ENCODE results near the gene DGKZ. TPM values are rescaled to one million over a fixed set of nuclear protein-coding genes. Genes with fewer than 3 reads are reported as not detected.

DGKZ gene
- total and polyA plus RNA-seq, 2 donors (not counting 3 experiments of a cell fraction or from before 2014, with no cell fraction given) = 88.8 to 127 TPM

DNA sequence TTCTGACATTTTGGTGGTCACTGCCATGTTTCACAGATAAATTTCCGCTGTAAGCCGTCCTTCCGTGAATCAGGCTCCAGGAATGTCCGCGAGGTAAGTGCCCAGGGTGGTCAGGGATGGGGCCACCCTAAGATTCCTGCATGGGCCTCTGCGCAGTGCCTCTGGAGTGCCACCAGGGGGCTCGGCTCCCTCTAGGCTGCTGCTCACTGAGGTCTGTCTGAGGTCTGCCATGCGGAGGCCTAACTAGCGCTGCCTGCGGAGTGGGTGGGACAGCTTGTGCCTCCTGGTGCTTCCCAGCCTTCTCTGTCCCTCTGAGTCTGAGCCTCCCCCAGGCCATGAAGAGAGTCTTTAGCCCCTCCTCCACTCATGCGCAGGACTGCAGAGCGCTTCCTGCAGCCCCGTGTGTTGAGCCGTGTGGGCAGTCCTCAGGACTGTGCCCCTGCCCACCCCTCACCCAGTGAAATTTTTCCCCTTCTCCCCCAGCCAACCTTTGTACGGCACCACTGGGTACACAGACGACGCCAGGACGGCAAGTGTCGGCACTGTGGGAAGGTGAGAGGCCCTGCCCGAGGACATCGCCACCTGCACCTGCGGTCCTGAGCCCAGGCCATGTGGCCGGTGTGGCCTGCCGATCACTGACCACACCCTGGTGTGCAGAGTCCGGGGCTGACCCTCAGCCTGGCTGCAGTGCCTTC is 22.3 kb downstream of the DGKZ start:
- no peak overlapping the region for H3K4me2 ChIP-seq (ENCODE audit: insufficient read depth, low read length)
- no peaks in the 10 kb centered on the region for H3K4me1 ChIP-seq (ENCODE audit: control insufficient read depth, extremely low read depth, insufficient read depth, low read length)
- BruUV-seq (replicated peaks) = no TSS peak
- DNase-seq (ENCODE audit: low read depth, low spot score) (peak; percentile 49), FAIRE-seq (peak; percentile 94)
- no peaks in the 10 kb centered on the region for H3K9me3 ChIP-seq (replicated peaks; ENCODE audit: control insufficient read depth, insufficient read depth, low read length)
- H3K36me3 ChIP-seq (ENCODE audit: control insufficient read depth in 2 of 2, extremely low read depth in 1 of 2, insufficient read depth in 2 of 2, low read length in 2 of 2) = peaks cover 0 to 22% of the 10 kb centered on the region in 2 experiments
- CTCF ChIA-PET = interaction anchor here (1.2 to 11.6 kb wide), 7 partner anchors 9 to 168 kb away, joined by 3 to 200 read pairs (median 6); partner anchors contain the start of genes CHRM4 and DGKZ
- no peak overlapping the region for H2AFZ ChIP-seq (ENCODE audit: low read depth, low read length)
- peaks cover 4% of the 10 kb centered on the region for H3K79me2 ChIP-seq (ENCODE audit: control insufficient read depth, insufficient read depth, low read length)
- H3K9ac ChIP-seq (replicated peaks; ENCODE audit: extremely low read depth, insufficient read depth, low read length) = no peak overlapping the region
- POLR2A ChIA-PET = no interaction called here
- intact Hi-C loops (cut with micrococcal nuclease) = loop anchor here (1.0 kb wide), 1 partner anchor 169 kb away; no protein-coding TSS in a partner anchor
- no peaks in the 10 kb centered on the region for H3K27me3 ChIP-seq (ENCODE audit: control insufficient read depth in 2 of 2, insufficient read depth in 2 of 2, low read length in 2 of 2)
- no peaks in the 10 kb centered on the region for H3K9me1 ChIP-seq (replicated peaks; ENCODE audit: control insufficient read depth, extremely low read depth, insufficient read depth, low read length)
- H3K4me3 ChIP-seq (replicated peaks in 1 of 3; ENCODE audit: insufficient read depth in 1 of 3, low read depth in 1 of 3, low read length in 3 of 3) = no peak overlapping the region
- no peak overlapping the region for H3K27ac ChIP-seq (ENCODE audit: insufficient read depth, low read depth, low read length)
- dilution Hi-C loops (cut with MboI; ENCODE audit: extremely low pct_ligation_motif_present, low sequenced_read_pairs) = no loop called here
- no peaks in the 10 kb centered on the region for H4K20me1 ChIP-seq (replicated peaks; ENCODE audit: control insufficient read depth, extremely low read depth, insufficient read depth, low read length)
- peak; percentile 91 to 98 for TF ChIP-seq CTCF (IDR thresholded peaks at IDR 0.05; ENCODE audit: extremely low read depth in 1 of 2, insufficient read depth in 1 of 2, low read depth in 1 of 2, low read length in 2 of 2)
- no peak for TF ChIP-seq POLR2A (IDR thresholded peaks at IDR 0.05; ENCODE audit: low read depth, low read length)

DNA sequence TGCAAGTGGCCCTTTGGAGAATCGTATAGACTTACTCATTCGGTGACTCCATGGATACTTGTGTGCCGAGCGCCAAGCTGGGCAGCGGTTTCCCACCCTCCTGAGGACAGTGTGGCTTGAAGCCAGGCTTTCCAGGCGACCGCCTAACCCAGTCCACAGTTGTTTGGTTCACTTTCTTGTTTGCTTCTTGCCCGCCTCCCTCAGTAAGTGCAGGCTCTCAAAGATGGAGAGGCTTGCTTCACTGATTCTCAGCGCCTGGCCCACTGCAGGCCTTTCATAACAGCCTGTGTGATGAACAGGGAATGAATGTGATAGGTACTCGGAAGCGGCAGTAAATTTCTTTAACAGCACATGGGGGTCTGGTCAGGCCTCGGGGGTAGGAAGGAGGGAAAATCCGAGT is 23.0 kb downstream of the DGKZ start:
- DNase-seq (ENCODE audit: low read depth, low spot score) = no peak
- Histone ChIP-seq H3K9ac (replicated peaks; ENCODE audit: extremely low read depth, insufficient read depth, low read length) (no peak overlapping the region), H4K20me1 (replicated peaks; ENCODE audit: control insufficient read depth, extremely low read depth, insufficient read depth, low read length) (no peaks in the 10 kb centered on the region), H3K4me2 (ENCODE audit: insufficient read depth, low read length) (no peak overlapping the region), H3K36me3 (ENCODE audit: control insufficient read depth in 2 of 2, extremely low read depth in 1 of 2, insufficient read depth in 2 of 2, low read length in 2 of 2) (peaks cover 0 to 28% of the 10 kb centered on the region in 2 experiments), H3K9me3 (replicated peaks; ENCODE audit: control insufficient read depth, insufficient read depth, low read length) (no peaks in the 10 kb centered on the region), H3K27me3 (ENCODE audit: control insufficient read depth in 2 of 2, insufficient read depth in 2 of 2, low read length in 2 of 2) (no peaks in the 10 kb centered on the region), H2AFZ (ENCODE audit: low read depth, low read length) (no peak overlapping the region), H3K4me1 (ENCODE audit: control insufficient read depth, extremely low read depth, insufficient read depth, low read length) (no peaks in the 10 kb centered on the region), H3K79me2 (ENCODE audit: control insufficient read depth, insufficient read depth, low read length) (no peaks in the 10 kb centered on the region), H3K4me3 (replicated peaks in 1 of 3; ENCODE audit: insufficient read depth in 1 of 3, low read depth in 1 of 3, low read length in 3 of 3) (no peak overlapping the region), H3K27ac (ENCODE audit: insufficient read depth, low read depth, low read length) (no peak overlapping the region), H3K9me1 (replicated peaks; ENCODE audit: control insufficient read depth, extremely low read depth, insufficient read depth, low read length) (no peaks in the 10 kb centered on the region)
- TF ChIP-seq FOS (IDR thresholded peaks at IDR 0.05; ENCODE audit: borderline replicate concordance, insufficient read depth, low read length) (no peak), CTCF (IDR thresholded peaks at IDR 0.05; ENCODE audit: extremely low read depth in 1 of 2, insufficient read depth in 1 of 2, low read depth in 1 of 2, low read length in 2 of 2) (no peak), POLR2AphosphoS5 (IDR thresholded peaks at IDR 0.05; ENCODE audit: insufficient read depth, low read depth, low read length) (no peak), POLR2A (IDR thresholded peaks at IDR 0.05; ENCODE audit: low read depth, low read length) (no peak), GATA2 (IDR thresholded peaks at IDR 0.05; ENCODE audit: insufficient read depth, insufficient read length, low read depth, low read length) (no peak), EZH2 (IDR thresholded peaks at IDR 0.05; ENCODE audit: borderline replicate concordance, low read depth, low read length, severe bottlenecking) (no peak), JUN (IDR thresholded peaks at IDR 0.05; ENCODE audit: borderline replicate concordance, insufficient read depth, insufficient read length, low read depth) (no peak), MYC (IDR thresholded peaks at IDR 0.05; ENCODE audit: low read depth, low read length) (no peak)
- TF ChIP-seq, protein P1, sequence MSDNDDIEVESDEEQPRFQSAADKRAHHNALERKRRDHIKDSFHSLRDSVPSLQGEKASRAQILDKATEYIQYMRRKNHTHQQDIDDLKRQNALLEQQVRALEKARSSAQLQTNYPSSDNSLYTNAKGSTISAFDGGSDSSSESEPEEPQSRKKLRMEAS (IDR thresholded peaks at IDR 0.05; ENCODE audit: insufficient read depth, insufficient read length) = no peak
- dilution Hi-C loops (cut with MboI; ENCODE audit: extremely low pct_ligation_motif_present, low sequenced_read_pairs) (no loop called here), intact Hi-C loops (cut with micrococcal nuclease) (no loop called here)
- POLR2A ChIA-PET = no interaction called here
- no peak for FAIRE-seq
- BruUV-seq (replicated peaks) = no TSS peak
- CTCF ChIA-PET = interaction anchor here (1.5 to 11.6 kb wide), 3 partner anchors 13 to 168 kb away, joined by 3 to 200 read pairs (median 4); partner anchors contain the start of gene DGKZ
